Right atrium auricular region (tissue), 2 donors: ENCODE results near the gene DGKE. TPM values are rescaled to one million over a fixed set of nuclear protein-coding genes. Genes with fewer than 3 reads are reported as not detected.

ENCODE experiments used
- DNase-seq: peaks from one replicate; pipeline ENCODE4 v3.0.0-alpha.2; 2019; ENCODE audit warnings: low spot score
- H3K27ac ChIP-seq, 2 donors: fragments of 200-600 bp; sonication (generic); 1 replicate in 1 of 2; 2 replicates in 1 of 2; pipeline ENCODE4 v1.5.1; 2016 to 2019
- H3K27me3 ChIP-seq, 2 donors: fragments of 200-600 bp; sonication (generic); one replicate each; pipeline versions ENCODE4 v1.5.1 to v1.6.0; 2017 to 2019
- H3K36me3 ChIP-seq: fragments of 200-600 bp; sonication (generic); one replicate; pipeline ENCODE4 v1.5.1; 2016
- H3K4me1 ChIP-seq, 2 donors: fragments of 200-600 bp; sonication (generic); one replicate each; pipeline versions ENCODE4 v1.5.1 to v1.6.0; 2017 to 2019
- H3K4me3 ChIP-seq, 2 donors: fragments of 200-600 bp; sonication (generic); 1 replicate in 1 of 2; 2 replicates in 1 of 2; pipeline ENCODE4 v1.5.1; 2017 to 2019; ENCODE audit warnings: mild to moderate bottlenecking in 1 of 2, moderate library complexity in 1 of 2
- H3K9me3 ChIP-seq, 2 donors: fragments of 200-600 bp; sonication (generic); one replicate each; pipeline ENCODE4 v1.5.1; 2019
- CTCF ChIP-seq, 2 donors: fragments of 200-600 bp; sonication (generic); IDR thresholded peaks; one replicate each; pipeline ENCODE4 v1.5.1; 2019; ENCODE audit warnings: antibody characterized with exemption in 2 of 2
- total RNA-seq, 2 donors: library from RNA; depleted of rRNA; stranded (reverse); fragments of >200 nt; gene quantifications; one replicate each; pipeline ENCODE4 v1.1.0, GENCODE V29; 2016

The DGKE gene
- total RNA-seq, 2 donors from 2014 or later, result 3.4 to 3.7 TPM

DNA sequence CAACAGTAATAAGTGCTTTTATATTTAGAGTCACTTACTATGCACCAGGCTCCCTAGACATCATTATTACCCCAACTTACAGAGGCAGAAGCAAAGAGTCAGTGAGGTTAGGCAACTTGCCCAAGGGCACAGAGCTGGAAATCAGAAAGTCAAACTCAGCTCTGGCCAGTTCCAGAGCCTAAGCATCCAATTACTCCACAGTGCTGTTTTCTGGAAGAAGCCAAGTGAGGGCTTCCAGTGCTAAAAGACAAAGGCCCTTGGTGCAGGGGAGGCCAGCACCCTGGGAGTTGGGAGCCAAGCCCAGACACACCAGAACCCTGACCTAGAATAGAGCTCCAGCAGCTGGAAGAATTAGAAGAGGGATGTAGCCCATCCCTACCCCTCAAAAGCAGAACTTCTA is 40.4 kb upstream of the DGKE start:
- TF ChIP-seq CTCF (IDR thresholded peaks at IDR 0.05), result no peak
- no peak for DNase-seq
- H3K9me3 ChIP-seq, result no peaks in the 10 kb centered on the region
- H3K27me3 ChIP-seq, result no peaks in the 10 kb centered on the region
- H3K27ac ChIP-seq, result no peak overlapping the region
- no peaks in the 10 kb centered on the region for H3K4me1 ChIP-seq
- no peak overlapping the region for H3K4me3 ChIP-seq
- no peaks in the 10 kb centered on the region for H3K36me3 ChIP-seq

DNA sequence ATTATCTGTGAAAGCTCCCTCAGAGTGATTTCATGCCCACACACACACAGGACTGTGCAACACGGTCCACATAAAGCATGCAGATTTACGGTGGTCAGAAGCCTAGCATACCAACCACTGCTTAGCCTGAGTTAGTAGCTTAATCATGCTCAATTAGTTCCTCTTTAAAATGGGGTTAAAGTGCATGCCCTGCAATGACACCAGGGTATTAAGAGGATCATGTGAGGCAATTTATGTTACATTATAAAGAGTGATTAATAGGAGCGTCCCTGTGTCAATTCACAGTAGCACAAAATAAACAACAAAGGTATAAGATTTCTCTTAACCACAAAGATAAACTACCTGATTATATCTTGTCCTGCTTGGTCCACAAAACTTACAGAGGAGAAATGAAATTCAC is 40.0 kb upstream of the DGKE start:
- no peaks in the 10 kb centered on the region for H3K27me3 ChIP-seq
- H3K9me3 ChIP-seq, result no peaks in the 10 kb centered on the region
- no peak for TF ChIP-seq CTCF (IDR thresholded peaks at IDR 0.05)
- DNase-seq, result no peak
- no peak overlapping the region for H3K27ac ChIP-seq
- H3K4me1 ChIP-seq, result no peaks in the 10 kb centered on the region
- H3K36me3 ChIP-seq, result no peaks in the 10 kb centered on the region
- no peak overlapping the region for H3K4me3 ChIP-seq

GRCh38 chr17:56795221-56795865 is 38.6 kb upstream of the DGKE start:
- Histone ChIP-seq H3K4me1 (no peaks in the 10 kb centered on the region), H3K4me3 (no peak overlapping the region), H3K9me3 (no peaks in the 10 kb centered on the region), H3K27me3 (no peaks in the 10 kb centered on the region), H3K36me3 (no peaks in the 10 kb centered on the region), H3K27ac (no peak overlapping the region)
- no peak for DNase-seq
- TF ChIP-seq CTCF (IDR thresholded peaks at IDR 0.05), result no peak

- no peak for DNase-seq
- Histone ChIP-seq H3K27ac (no peak overlapping the region), H3K27me3 (no peaks in the 10 kb centered on the region), H3K4me1 (no peaks in the 10 kb centered on the region), H3K9me3 (no peaks in the 10 kb centered on the region), H3K36me3 (no peaks in the 10 kb centered on the region), H3K4me3 (no peak overlapping the region)
- TF ChIP-seq CTCF (IDR thresholded peaks at IDR 0.05), result no peak
Measured at GRCh38 chr17:56796536-56796935, 37.4 kb upstream of the DGKE start.

DNA sequence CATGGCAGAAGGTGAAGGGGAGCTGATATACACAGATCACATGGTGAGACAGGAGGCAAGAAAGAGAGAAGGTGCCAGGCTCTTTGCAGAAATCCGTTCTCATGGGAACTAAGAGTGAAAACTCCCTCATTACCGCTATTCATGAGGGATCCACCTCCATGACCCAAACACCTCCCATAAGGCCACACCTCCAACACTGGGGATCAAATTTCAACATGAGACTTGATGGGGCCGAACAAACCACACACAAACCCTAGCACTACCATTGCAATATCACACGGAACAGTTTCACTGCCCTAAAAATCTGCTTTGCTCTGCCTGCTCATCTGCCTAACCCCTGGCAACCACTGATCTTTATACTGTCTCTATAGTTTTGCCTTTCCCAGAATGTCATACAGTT is 35.0 kb upstream of the DGKE start:
- Histone ChIP-seq H3K4me3 (no peak overlapping the region), H3K27me3 (no peaks in the 10 kb centered on the region), H3K9me3 (no peaks in the 10 kb centered on the region), H3K27ac (no peak overlapping the region), H3K4me1 (no peaks in the 10 kb centered on the region), H3K36me3 (no peaks in the 10 kb centered on the region)
- no peak for DNase-seq
- TF ChIP-seq CTCF (IDR thresholded peaks at IDR 0.05), result no peak
